ENCODE measurements around the gene NPRL2.

The NPRL2 gene

GRCh38 chr3:50304601-50305000, 46.0 kb downstream of the NPRL2 start:
- no peak for DNase-seq (ENCODE audit: low spot score)

GRCh38 chr3:50303013-50303815, 47.4 kb downstream of the NPRL2 start, which contains the start of gene HYAL1:
Gene HYAL1, minus strand, starts transcription at chr3:50303574. Its CDS starts 618 bp downstream, at chr3:50302956.
- DNase-seq (ENCODE audit: low spot score), result no peak

- no peak for DNase-seq (ENCODE audit: low spot score)
Measured at GRCh38 chr3:50302095-50303012, 48.2 kb downstream of the NPRL2 start.

GRCh38 chr3:50300681-50301254, 49.8 kb downstream of the NPRL2 start:
- no peak for DNase-seq (ENCODE audit: low spot score)

- peak; percentile 86 for DNase-seq (ENCODE audit: low spot score)
Measured at GRCh38 chr3:50299929-50300680, 50.5 kb downstream of the NPRL2 start.

- DNase-seq (ENCODE audit: low spot score), result no peak
Measured at GRCh38 chr3:50299638-50299928, 51.0 kb downstream of the NPRL2 start.

GRCh38 chr3:50298836-50299637, 51.5 kb downstream of the NPRL2 start, which contains the start of the genes HYAL3 and NAA80:
Gene HYAL3, minus strand, starts transcription at chr3:50299405. Its CDS starts 3,803 bp downstream, at chr3:50295602.
Gene NAA80, minus strand, starts transcription at chr3:50299405. Its CDS starts 1,942 bp downstream, at chr3:50297463.
- peak; percentile 100 for DNase-seq (ENCODE audit: low spot score)

GRCh38 chr3:50297896-50298725, 52.5 kb downstream of the NPRL2 start:
- no peak for DNase-seq (ENCODE audit: low spot score)

- no peak for DNase-seq (ENCODE audit: low spot score)
Measured at GRCh38 chr3:50297384-50297775, 53.2 kb downstream of the NPRL2 start.
